SKM-1 treated with dmso at 0.1 percent for 144 hours (cell line): ENCODE results near the gene COPZ1.

ENCODE experiments used
- DNase-seq: peaks from one replicate; lab custom pipeline; 2025; ENCODE audit not compliant: unreplicated experiment; lab: John Stamatoyannopoulos, UW

The COPZ1 gene

GRCh38 chr12:54358191-54358944, 33.4 kb downstream of the COPZ1 start:
- DNase-seq: no peak

GRCh38 chr12:54358945-54359761, 34.2 kb downstream of the COPZ1 start:
- peak; percentile 69 for DNase-seq

GRCh38 chr12:54359762-54360351, 34.9 kb downstream of the COPZ1 start:
- no peak for DNase-seq

GRCh38 chr12:54360717-54361456, 36.0 kb downstream of the COPZ1 start:
- DNase-seq: no peak

GRCh38 chr12:54363047-54363446, 38.1 kb downstream of the COPZ1 start:
- DNase-seq: no peak

- DNase-seq: no peak
Measured at GRCh38 chr12:54363618-54364017, 38.7 kb downstream of the COPZ1 start.

- peak; percentile 78 for DNase-seq
Measured at GRCh38 chr12:54364413-54364812, 39.5 kb downstream of the COPZ1 start, which contains the start of gene GPR84. Gene GPR84 (minus strand): TSS chr12:54364486. CDS start chr12:54363851, 635 bp downstream.

GRCh38 chr12:54368025-54368708, 43.2 kb downstream of the COPZ1 start:
- no peak for DNase-seq

GRCh38 chr12:54368709-54369596, 44.0 kb downstream of the COPZ1 start:
- peak; percentile 49 for DNase-seq

- no peak for DNase-seq
Measured at GRCh38 chr12:54369597-54370131, 44.7 kb downstream of the COPZ1 start.

GRCh38 chr12:54370171-54370730, 45.3 kb downstream of the COPZ1 start:
- no peak for DNase-seq

- DNase-seq: no peak
Measured at GRCh38 chr12:54371328-54372112, 46.6 kb downstream of the COPZ1 start.

GRCh38 chr12:54372113-54372806, 47.3 kb downstream of the COPZ1 start:
- no peak for DNase-seq

- no peak for DNase-seq
Measured at GRCh38 chr12:54373649-54374561, 49.0 kb downstream of the COPZ1 start.

GRCh38 chr12:54374562-54375258, 49.8 kb downstream of the COPZ1 start:
- no peak for DNase-seq

GRCh38 chr12:54375259-54375579, 50.3 kb downstream of the COPZ1 start:
- DNase-seq: no peak
